Large intestine (tissue), 3 donors: ENCODE measurements around the gene TTLL8. TPM values are rescaled to one million over a fixed set of nuclear protein-coding genes. Genes with fewer than 3 reads are reported as not detected.

Experiments
- DNase-seq, 2 donors: peaks; one replicate each; pipeline versions ENCODE4 v3.0.0 to v3.0.0-alpha.2; 2013
- H3K27ac ChIP-seq: one replicate; pipeline ENCODE4 v1.5.1; 2013; ENCODE audit warnings: low read length
- H3K27me3 ChIP-seq: 2 replicates; pipeline ENCODE4 v1.6.1; 2013; ENCODE audit warnings: low read length; ENCODE audit not compliant: control insufficient read depth, insufficient read depth
- H3K36me3 ChIP-seq: 2 replicates; pipeline ENCODE4 v1.6.1; 2013; ENCODE audit warnings: low read length; ENCODE audit not compliant: control insufficient read depth, insufficient read depth
- H3K4me1 ChIP-seq: one replicate; pipeline ENCODE4 v1.6.1; 2013; ENCODE audit warnings: low read length; ENCODE audit not compliant: control insufficient read depth, insufficient read depth
- H3K4me3 ChIP-seq: one replicate; pipeline ENCODE4 v1.5.1; 2013; ENCODE audit warnings: low read length
- H3K9me3 ChIP-seq: one replicate; pipeline ENCODE4 v1.6.1; 2013; ENCODE audit warnings: mild to moderate bottlenecking, low read depth, low read length, moderate library complexity; ENCODE audit not compliant: control insufficient read depth
- WGBS: methylation state at CpG from one replicate; pipeline ENCODE4 v1.1.5; 2013; ENCODE audit warnings: low lambda C conversion rate; ENCODE audit not compliant: insufficient coverage; 5-methylcytosine and 5-hydroxymethylcytosine counted together
- polyA plus RNA-seq: library from polyadenylated mRNA; unstranded; fragments of 120-200 nt; gene quantifications from one replicate; pipeline ENCODE4 v1.2.1, GENCODE V29; 2013

TTLL8 gene
- polyA plus RNA-seq, 1 donor = not detected

DNA sequence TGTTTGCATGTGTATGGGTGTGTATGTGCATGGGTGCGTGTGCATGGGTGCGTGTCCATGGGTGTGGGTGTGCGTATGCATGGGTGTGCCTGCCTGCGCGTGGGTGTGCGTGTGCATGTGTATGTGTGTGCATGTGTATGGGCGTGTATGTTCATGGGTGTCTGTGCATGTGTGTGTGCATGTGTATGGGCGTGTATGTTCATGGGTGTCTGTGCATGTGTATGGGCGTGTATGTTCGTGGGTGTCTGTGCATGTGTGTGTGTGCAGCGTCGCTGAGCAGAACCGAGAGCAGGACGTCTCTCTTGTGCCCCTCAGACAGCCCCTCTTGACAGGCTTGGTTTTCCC, 59.4 kb downstream of the TTLL8 start:
- no CpG with 5 or more reads among the region's 14 CpGs for WGBS
- Histone ChIP-seq H3K4me3 (no peak overlapping the region), H3K9me3 (peaks cover 5% of the 10 kb centered on the region), H3K27me3 (peaks cover 10% of the 10 kb centered on the region), H3K4me1 (peaks cover 19% of the 10 kb centered on the region), H3K27ac (no peak overlapping the region), H3K36me3 (no peaks in the 10 kb centered on the region)
- DNase-seq = no peak

DNA sequence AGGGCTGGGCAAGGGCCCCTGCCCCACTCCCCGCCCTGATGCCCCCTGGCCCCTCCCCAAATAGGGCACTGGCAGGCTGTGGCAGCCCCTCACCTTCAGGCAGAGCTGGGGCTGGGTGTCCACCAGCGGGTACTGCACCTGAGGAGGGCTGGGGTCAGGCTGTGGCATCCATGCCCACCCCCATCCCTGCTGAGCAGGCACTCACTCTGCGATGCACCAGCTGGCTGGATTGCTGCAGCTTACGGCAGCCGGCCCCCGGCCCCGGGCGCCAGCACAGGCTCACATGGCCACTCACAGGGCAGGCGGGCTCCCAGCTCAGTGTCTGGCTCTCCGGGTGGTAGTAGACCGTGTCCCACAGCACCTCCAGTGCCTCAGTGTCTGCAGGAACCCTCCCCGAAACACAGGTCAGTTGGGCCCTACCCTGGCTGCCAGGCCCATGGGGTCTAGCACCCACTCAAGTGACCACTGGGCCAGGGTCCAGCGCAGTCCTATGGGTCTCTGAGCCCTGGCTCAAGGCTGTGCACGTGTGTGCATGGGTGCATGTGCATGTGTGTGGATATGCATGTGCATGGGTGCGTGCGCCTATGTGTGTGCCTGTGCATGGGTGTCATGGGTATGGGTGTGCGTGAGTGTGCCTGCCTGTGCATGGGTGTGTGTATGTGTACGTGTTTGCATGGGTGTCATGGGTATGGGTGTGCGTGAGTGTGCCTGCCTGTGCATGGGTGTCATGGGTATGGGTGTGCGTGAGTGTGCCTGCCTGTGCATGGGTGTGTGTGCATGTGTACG, 60.0 kb downstream of the TTLL8 start:
- Histone ChIP-seq H3K4me3 (no peak overlapping the region), H3K4me1 (peaks cover 20% of the 10 kb centered on the region), H3K36me3 (no peaks in the 10 kb centered on the region), H3K27ac (no peak overlapping the region), H3K9me3 (peaks cover 5% of the 10 kb centered on the region), H3K27me3 (peaks cover 10% of the 10 kb centered on the region)
- no peak for DNase-seq
- WGBS = no CpG with 5 or more reads among the region's 21 CpGs

DNA sequence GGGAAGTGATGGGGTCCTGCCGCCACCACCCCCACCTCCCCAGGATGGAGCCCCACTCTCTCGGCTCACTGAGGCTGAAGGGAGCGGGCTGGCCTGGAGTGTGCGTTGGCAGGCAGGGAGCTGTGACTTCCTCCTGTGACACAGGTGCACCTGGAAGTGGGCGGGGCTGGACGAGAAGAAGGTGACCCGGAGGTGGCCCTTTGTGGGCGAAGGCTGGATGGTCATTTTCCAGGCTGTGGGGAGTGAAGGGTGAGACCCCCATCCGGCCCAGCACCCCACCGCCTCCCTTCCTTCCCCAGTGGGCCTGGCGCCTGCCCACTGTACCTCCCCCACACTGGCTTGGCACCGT, 60.9 kb downstream of the TTLL8 start:
- Histone ChIP-seq H3K36me3 (no peaks in the 10 kb centered on the region), H3K4me3 (no peak overlapping the region), H3K27ac (no peak overlapping the region), H3K9me3 (peaks cover 5% of the 10 kb centered on the region), H3K27me3 (peaks cover 10% of the 10 kb centered on the region), H3K4me1 (peaks cover 22% of the 10 kb centered on the region)
- DNase-seq = no peak
- WGBS = no CpG with 5 or more reads among the region's 12 CpGs

DNA sequence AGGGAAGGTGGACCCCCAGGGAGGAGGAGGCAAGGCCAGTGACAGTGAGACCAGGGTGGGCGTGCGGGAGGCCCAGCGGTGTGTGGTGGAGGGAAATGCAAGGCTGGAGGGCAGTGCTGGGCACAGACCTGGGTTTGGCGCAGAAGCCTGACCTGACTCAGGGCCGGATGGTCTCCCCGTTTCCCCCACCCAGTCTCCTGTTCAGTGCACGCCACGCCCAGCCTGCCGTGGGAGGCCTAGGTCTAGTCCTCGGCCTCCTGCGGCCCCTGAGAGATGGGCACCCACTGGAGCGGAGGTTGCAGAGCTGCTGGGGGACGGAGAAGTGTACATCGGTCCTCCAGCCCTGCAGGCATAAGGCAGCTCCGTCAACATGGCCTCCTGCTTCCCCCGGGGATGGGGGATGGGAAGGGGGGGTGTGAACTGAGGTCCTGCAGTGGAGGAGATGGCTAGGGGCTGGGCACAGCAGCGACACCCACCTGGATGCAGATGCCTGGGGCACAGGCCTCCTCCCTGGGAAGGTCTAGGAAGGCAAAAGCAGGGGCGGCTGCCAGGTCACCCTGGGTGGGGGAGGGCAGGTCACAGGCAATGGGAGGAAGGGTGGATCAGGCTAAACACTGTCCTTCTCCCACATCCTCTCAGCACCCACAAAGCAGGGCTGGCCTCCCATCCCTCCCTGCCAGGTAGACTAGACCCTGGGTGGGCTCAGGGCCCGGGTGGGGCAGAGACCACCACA, 61.4 kb downstream of the TTLL8 start:
- H3K36me3 ChIP-seq = no peaks in the 10 kb centered on the region
- H3K9me3 ChIP-seq = peaks cover 5% of the 10 kb centered on the region
- H3K27ac ChIP-seq = no peak overlapping the region
- no peak overlapping the region for H3K4me3 ChIP-seq
- no peak for DNase-seq
- H3K4me1 ChIP-seq = peaks cover 22% of the 10 kb centered on the region
- WGBS = no CpG with 5 or more reads among the region's 19 CpGs
- peaks cover 10% of the 10 kb centered on the region for H3K27me3 ChIP-seq

DNA sequence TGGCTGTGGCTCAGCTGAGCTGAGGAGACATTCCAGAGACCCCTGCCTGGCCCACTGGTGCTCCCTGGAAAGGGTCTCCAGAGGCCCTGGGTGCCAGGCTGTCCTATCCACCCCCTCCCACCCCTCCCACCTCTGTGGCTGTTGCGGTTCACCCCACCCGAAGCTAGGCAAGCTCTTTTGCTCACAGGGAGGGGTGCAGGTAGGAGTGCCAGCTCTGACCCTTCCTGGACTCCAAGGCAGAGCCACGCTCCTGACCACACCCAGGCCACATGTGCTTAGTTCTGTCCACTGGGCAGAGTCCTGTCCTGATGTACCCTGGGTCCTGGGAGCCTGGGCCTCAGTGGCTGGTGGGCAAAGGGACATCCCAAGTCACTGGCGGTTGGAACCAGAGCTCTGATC, 62.0 kb downstream of the TTLL8 start:
- no peak overlapping the region for H3K4me3 ChIP-seq
- DNase-seq = peak; percentile 68 to 80
- no peaks in the 10 kb centered on the region for H3K36me3 ChIP-seq
- H3K27me3 ChIP-seq = peaks cover 10% of the 10 kb centered on the region
- peaks cover 22% of the 10 kb centered on the region for H3K4me1 ChIP-seq
- H3K27ac ChIP-seq = no peak overlapping the region
- peaks cover 9% of the 10 kb centered on the region for H3K9me3 ChIP-seq
- WGBS = no CpG with 5 or more reads among the region's 4 CpGs

DNA sequence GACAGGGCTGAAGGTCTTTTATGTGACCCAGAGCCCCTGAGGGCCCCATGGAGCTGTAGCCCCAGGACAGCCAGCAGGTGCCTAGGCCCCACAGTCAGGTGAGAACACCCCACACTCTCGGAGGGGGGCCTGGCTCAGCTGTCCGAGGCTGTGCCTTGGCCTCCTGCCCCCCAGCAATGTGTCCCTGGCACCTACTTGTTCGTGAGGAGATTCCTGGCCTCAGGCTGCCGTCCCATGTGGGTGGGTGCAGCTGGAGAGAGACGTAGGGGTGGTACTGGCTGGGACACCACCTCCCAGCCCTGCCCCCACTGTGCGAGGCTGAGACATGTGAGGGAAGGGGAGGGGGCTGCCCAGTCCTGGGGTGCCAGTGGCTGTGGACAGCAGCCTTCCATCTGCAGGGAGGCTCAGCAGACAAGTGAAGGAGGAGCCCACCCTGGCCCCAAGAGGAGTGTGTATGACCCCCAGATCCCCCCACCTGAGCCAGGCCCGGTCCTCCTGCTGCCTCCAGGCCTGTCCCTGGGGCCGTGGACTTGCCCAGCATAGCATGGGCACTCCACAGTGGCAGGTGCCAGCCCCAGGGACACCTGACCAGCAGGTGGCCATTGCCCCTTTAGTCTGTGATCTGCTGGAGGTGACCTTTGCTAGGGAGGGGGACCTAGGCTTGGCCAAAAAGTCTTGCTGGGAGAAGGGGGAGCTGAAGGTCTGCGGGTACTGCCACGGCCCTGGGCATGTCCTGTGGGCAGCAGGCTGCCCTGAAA, 62.6 kb downstream of the TTLL8 start:
- peaks cover 22% of the 10 kb centered on the region for H3K4me1 ChIP-seq
- DNase-seq = peak in 1 of 2 donors; percentile 53
- H3K27ac ChIP-seq = no peak overlapping the region
- no peaks in the 10 kb centered on the region for H3K36me3 ChIP-seq
- no CpG with 5 or more reads among the region's 10 CpGs for WGBS
- peaks cover 9% of the 10 kb centered on the region for H3K27me3 ChIP-seq
- H3K4me3 ChIP-seq = no peak overlapping the region
- peaks cover 10% of the 10 kb centered on the region for H3K9me3 ChIP-seq

DNA sequence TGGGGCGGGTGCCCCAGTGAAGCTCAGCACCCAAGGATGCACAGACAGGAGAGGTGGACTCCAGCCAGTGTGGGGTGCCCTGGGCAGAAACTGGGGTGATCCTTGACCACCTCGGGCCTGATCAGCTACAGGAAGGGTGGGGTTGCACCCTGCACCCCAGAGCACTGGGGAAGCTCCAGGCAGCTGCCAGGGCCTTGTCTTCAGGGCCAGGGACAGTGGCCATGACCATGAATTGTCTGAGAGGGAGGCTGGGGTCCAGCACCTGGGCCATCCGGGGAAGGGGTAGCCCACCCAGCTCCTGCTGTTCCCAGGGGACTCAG, 63.1 kb downstream of the TTLL8 start:
- H3K4me1 ChIP-seq = peaks cover 22% of the 10 kb centered on the region
- peaks cover 11% of the 10 kb centered on the region for H3K9me3 ChIP-seq
- H3K27me3 ChIP-seq = peaks cover 3% of the 10 kb centered on the region
- peak in 1 of 2 donors; percentile 52 for DNase-seq
- no peaks in the 10 kb centered on the region for H3K36me3 ChIP-seq
- no CpG with 5 or more reads among the region's 3 CpGs for WGBS
- H3K27ac ChIP-seq = no peak overlapping the region
- H3K4me3 ChIP-seq = no peak overlapping the region

DNA sequence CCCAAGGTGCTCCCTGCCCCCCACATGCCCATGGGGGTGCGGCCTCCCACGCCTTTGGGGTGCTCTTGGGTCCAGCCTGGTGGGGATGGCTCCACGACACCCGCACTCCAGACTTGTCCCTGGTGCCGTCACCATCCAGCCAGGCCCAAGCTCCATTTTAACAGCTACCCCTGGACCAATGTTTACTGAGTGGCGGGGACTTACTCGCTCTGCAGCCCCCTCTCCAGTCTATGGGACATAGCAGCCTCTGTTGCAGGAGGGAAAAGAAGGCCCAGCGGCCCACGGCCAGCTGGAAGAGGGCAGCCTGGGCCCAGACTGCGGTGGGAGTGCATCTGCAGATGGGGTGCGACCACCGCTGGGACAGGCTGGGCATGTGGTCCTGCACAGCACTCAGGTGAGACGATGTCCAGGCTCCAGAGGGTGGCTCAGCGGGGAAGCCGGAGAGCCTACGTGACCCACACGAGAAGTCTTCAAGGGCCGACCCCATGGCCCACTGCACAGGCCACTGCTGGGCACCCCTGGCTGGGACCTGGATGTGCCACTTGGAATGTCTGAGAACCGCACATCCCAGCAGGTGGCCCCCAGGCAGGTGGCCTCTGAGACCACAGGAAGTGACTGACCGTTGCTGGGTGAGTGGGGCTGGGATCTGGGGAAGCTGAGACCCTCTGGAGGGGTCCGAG, 63.6 kb downstream of the TTLL8 start:
- Histone ChIP-seq H3K36me3 (no peaks in the 10 kb centered on the region), H3K4me1 (peaks cover 22% of the 10 kb centered on the region), H3K27ac (no peak overlapping the region), H3K4me3 (no peak overlapping the region), H3K9me3 (peaks cover 14% of the 10 kb centered on the region), H3K27me3 (no peaks in the 10 kb centered on the region)
- no CpG with 5 or more reads among the region's 21 CpGs for WGBS
- DNase-seq = no peak

DNA sequence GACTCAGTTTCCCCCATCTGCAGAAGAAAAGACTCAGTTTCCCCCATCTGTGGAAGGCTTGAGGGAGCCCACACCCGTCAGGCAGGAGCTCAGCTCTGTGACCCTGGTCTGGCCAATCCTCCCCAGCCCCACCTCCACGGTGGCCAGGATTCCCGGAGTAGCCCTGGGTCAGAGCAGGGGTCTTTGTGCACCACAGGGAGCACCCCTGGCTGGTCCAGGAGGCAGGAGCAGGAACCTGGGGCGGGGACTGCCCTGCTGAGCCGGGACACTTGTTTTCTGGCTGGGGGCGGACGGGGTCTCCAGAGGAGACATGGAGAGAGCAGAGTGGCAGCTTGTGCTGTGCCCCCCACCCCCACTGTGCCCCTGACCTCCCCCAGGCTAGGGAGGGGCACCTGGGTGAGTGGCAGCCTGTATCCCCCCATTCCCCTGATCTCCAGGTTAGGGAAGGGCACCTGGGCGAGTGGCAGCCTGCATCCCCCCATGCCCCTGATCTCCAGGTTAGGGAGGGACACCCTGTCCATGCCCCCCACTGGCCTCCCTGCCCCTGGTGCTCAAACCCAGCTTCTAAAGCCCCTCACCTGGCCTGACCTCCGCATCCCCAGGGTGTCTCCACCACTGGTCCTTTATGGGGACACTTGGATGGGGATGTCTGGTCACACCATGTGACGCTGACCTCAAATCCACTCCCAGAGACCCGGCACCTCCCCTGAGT, 64.3 kb downstream of the TTLL8 start:
- no peak overlapping the region for H3K27ac ChIP-seq
- H3K4me3 ChIP-seq = no peak overlapping the region
- H3K9me3 ChIP-seq = peaks cover 14% of the 10 kb centered on the region
- H3K27me3 ChIP-seq = no peaks in the 10 kb centered on the region
- no peaks in the 10 kb centered on the region for H3K36me3 ChIP-seq
- DNase-seq = no peak
- no CpG with 5 or more reads among the region's 11 CpGs for WGBS
- H3K4me1 ChIP-seq = peaks cover 22% of the 10 kb centered on the region
